ENCODE results near the gene SBK2.

SBK2 gene

DNA sequence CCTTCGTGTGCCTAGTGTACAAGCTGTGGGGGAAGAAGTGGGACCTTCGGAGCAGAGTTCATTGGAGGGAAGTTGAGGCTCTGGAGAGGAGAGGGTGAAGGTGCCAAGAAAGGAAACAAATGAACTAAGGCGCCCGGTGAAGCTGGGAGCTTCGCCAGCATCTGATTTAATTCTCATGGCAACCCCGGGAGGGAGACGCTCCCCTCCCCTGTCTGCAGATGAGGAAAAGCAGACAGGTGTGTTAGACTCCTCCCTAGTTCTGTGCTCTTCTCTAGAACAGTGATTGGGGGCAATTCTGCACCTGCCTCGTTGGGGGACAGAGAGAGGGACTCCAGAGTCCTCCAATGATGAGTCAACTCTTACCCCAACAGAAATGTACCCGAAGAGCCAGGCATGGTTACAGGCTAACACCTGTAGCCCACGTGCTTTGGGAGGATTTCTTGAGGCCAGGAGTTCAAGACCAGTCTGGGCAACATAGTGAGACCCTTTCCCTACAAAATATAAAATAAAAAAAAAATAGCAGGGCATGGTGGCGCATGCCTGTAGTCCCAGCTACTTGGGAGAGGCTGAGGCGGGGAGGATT is 44.5 kb downstream of the SBK2 start:
- H3K4me3 ChIP-seq (ENCODE audit: low read depth, low read length), result no peak overlapping the region
- TF ChIP-seq, protein P1, sequence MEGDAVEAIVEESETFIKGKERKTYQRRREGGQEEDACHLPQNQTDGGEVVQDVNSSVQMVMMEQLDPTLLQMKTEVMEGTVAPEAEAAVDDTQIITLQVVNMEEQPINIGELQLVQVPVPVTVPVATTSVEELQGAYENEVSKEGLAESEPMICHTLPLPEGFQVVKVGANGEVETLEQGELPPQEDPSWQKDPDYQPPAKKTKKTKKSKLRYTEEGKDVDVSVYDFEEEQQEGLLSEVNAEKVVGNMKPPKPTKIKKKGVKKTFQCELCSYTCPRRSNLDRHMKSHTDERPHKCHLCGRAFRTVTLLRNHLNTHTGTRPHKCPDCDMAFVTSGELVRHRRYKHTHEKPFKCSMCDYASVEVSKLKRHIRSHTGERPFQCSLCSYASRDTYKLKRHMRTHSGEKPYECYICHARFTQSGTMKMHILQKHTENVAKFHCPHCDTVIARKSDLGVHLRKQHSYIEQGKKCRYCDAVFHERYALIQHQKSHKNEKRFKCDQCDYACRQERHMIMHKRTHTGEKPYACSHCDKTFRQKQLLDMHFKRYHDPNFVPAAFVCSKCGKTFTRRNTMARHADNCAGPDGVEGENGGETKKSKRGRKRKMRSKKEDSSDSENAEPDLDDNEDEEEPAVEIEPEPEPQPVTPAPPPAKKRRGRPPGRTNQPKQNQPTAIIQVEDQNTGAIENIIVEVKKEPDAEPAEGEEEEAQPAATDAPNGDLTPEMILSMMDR (IDR thresholded peaks at IDR 0.05; ENCODE audit: low read depth, low read length), result no peak
- TF ChIP-seq, protein P2, sequence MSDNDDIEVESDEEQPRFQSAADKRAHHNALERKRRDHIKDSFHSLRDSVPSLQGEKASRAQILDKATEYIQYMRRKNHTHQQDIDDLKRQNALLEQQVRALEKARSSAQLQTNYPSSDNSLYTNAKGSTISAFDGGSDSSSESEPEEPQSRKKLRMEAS (IDR thresholded peaks at IDR 0.05; ENCODE audit: low read depth, low read length), result no peak
- TF ChIP-seq POLR2A (IDR thresholded peaks at IDR 0.05; ENCODE audit: extremely low read depth, insufficient read length), result no peak
- no peak for TF ChIP-seq MYC (IDR thresholded peaks at IDR 0.05; ENCODE audit: low read depth, low read length)
- DNase-seq (ENCODE audit: low read depth), result no peak

DNA sequence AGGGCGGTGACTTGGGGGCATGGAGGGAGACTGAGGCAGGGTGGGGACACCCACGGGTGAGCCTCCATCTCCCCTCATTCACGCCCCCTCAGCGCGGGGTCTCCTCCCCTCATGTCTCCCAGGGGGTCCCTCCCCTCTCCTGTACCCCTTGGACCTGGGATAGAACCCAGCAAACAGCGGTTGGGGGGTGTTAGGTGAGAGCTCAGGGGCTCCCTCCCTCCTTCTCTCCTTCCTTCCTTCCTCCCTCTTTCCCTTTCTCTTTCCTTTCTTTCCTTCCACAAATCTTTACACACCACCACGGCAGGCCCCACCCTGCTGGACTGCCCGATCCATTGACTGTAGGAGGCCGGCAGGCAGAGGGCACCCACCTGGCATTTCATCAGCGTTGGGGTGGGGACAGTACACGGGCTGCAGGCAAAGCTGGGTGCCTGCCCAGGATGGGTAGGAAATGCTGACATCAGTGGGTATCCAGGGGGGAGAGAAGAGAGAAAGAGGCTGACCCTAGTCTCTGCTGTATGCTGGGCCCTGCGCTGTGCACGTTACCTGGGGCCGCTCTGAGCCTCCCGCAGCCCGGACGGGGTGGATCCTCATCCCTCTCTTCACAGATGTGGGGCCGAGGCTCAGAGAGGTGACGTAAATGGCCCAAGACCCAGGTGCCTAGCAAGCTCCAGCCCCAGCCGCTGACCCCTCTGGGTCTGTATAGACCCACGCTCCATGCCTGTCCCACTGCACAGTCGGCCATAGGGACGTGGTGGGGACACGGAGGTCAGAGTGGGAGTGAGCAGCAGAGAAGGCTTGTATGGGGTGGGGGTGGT is 45.2 kb downstream of the SBK2 start:
- TF ChIP-seq, protein P1 (IDR thresholded peaks at IDR 0.05; ENCODE audit: low read depth, low read length), result no peak
- TF ChIP-seq, protein P2 (IDR thresholded peaks at IDR 0.05; ENCODE audit: low read depth, low read length), result no peak
- TF ChIP-seq POLR2A (IDR thresholded peaks at IDR 0.05; ENCODE audit: extremely low read depth, insufficient read length), result no peak
- TF ChIP-seq MYC (IDR thresholded peaks at IDR 0.05; ENCODE audit: low read depth, low read length), result no peak
- no peak for DNase-seq (ENCODE audit: low read depth)
- H3K4me3 ChIP-seq (ENCODE audit: low read depth, low read length), result no peak overlapping the region

DNA sequence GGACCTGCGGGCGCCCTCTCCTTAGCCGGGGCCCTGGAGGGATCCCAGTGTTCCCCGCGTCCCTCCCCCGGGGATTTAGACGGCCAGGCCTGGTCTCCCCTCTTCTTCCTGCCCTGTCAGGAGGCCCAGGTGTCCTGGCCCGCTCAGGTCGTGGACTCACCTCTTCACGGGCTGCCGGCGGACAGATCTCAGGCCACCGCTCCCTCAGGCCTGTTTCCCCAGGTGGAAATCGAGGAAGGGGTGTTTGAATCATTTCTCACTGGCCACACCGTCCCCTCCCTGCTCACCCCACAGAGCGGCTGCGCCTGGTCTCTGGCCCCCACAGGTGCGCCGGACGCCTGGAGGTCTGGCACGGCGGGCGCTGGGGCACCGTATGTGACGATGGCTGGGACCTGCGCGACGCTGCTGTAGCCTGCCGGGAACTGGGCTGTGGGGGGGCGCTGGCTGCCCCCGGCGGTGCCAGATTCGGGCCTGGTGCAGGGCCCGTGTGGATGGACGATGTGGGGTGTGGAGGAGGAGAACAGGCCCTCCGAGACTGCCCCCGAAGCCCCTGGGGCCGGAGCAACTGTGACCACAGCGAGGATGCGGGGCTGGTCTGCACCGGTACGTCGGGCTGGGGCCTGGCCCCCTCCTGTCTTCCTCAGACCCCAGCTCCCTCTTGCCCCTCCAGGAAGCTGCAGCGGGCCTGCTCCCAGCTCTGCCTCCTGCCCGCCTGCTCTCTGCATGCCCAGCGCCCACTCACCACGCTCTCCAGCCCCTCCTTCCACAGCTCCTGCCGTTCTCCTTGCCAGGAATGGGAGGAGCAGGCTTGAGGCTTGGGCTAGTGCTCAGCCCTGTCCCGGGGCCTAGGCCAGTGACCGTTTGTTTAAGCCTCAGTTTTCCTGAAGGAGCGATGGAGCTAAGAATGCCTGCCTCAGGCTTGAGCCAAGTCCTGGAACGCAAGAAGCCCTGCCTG is 46.2 kb downstream of the SBK2 start:
- TF ChIP-seq, protein P2 (IDR thresholded peaks at IDR 0.05; ENCODE audit: low read depth, low read length), result no peak
- TF ChIP-seq POLR2A (IDR thresholded peaks at IDR 0.05; ENCODE audit: extremely low read depth, insufficient read length) (no peak), MYC (IDR thresholded peaks at IDR 0.05; ENCODE audit: low read depth, low read length) (no peak)
- TF ChIP-seq, protein P1 (IDR thresholded peaks at IDR 0.05; ENCODE audit: low read depth, low read length), result no peak
- no peak overlapping the region for H3K4me3 ChIP-seq (ENCODE audit: low read depth, low read length)
- no peak for DNase-seq (ENCODE audit: low read depth)

DNA sequence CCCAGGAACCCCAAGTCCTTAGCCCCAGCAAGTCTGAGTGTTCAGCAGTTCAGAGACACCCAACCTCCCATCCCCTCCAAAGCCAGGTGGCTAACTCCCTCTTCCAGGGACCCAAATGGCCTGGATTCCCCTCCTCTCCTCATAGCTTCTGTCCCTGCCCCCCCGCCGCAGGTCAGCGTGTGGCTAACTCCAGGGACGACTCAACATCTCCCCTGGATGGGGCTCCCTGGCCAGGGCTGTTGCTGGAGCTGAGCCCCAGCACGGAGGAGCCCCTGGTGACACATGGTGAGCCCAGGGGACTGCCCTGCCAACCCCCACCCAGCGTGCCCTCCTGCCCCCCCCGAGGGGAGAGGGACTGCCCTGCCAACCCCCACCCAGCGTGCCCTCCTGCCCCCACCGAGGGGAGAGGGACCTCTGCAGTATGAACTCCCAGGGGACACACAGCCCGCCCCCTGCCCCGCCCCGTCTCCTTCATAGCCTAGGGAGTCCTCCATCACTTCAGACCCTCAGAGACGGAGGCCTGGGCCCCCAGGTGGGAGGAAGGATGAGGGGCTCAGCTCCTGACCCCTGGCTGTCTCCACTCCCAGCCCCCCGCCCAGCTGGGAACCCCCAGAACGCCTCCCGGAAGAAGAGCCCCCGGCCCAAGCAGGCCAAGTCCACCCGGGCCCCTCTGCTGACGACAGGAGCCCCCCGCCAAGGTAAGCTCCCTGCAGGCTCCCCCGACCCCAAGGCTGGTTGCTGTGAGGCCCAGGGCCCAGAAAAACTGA is 47.0 kb downstream of the SBK2 start:
- no peak overlapping the region for H3K4me3 ChIP-seq (ENCODE audit: low read depth, low read length)
- TF ChIP-seq, protein P1 (IDR thresholded peaks at IDR 0.05; ENCODE audit: low read depth, low read length), result no peak
- no peak for TF ChIP-seq POLR2A (IDR thresholded peaks at IDR 0.05; ENCODE audit: extremely low read depth, insufficient read length)
- no peak for TF ChIP-seq MYC (IDR thresholded peaks at IDR 0.05; ENCODE audit: low read depth, low read length)
- TF ChIP-seq, protein P2 (IDR thresholded peaks at IDR 0.05; ENCODE audit: low read depth, low read length), result no peak
- no peak for DNase-seq (ENCODE audit: low read depth)

Measured in NB4 (cell line).